SK-N-SH (cell line): ENCODE data around the gene LEKR1. TPM values are rescaled to one million over a fixed set of nuclear protein-coding genes. Genes with fewer than 3 reads are reported as not detected.
"Not testable (repeated sequence)": the region's sequence is repeated elsewhere in the genome, so short reads cannot be mapped to it uniquely, and the experiment has no call there.

Experiments
- CTCF ChIA-PET: fragments of 300-600, 350-600 bp; formaldehyde crosslinking; extraction: SDS; loops from one replicate; lab custom pipeline; 2021; lab: Yijun Ruan, JAX
- POLR2A ChIA-PET: fragments of 350-600 bp; sonication (Branson Sonifier 250); formaldehyde crosslinking; extraction: SDS; loops from one replicate; lab custom pipeline; 2020; ENCODE audit warnings: antibody characterized with exemption, inconsistent platforms; lab: Yijun Ruan, JAX
- DNase-seq: peaks from one replicate; pipeline ENCODE4 v3.0.0; 2012
- H2AFZ ChIP-seq: fragments of 200-600 bp; sonication (generic); 2 replicates; pipeline ENCODE4 v1.8.1; 2016; ENCODE audit warnings: antibody characterized with exemption, mild to moderate bottlenecking, low read depth
- H3F3A ChIP-seq: fragments of 200-600 bp; sonication (generic); replicated peaks from 2 replicates; pipeline ENCODE3; 2016; ENCODE audit warnings: antibody characterized with exemption, mild to moderate bottlenecking; ENCODE audit not compliant: insufficient read depth
- H3K27ac ChIP-seq, 2 experiments: fragments of 200-500 bp in 1 of 2; fragments of 200-600 bp in 1 of 2; sonication (Bioruptor generic) in 1 of 2; sonication (generic), shearing (Covaris generic) in 1 of 2; 2 replicates each; pipeline versions ENCODE4 v1.5.1 to v1.6.1; 2014 to 2016; ENCODE audit warnings: low read depth in 2 of 2, inconsistent platforms in 1 of 2, low read length in 1 of 2, mild to moderate bottlenecking in 1 of 2, mixed read lengths in 1 of 2
- H3K27me3 ChIP-seq: fragments of 200-600 bp; sonication (generic), shearing (Covaris generic); 2 replicates; pipeline ENCODE4 v1.6.1; 2016; ENCODE audit warnings: mixed run types; ENCODE audit not compliant: insufficient read depth
- H3K36me3 ChIP-seq, 2 experiments: fragments of 200-500 bp in 1 of 2; fragments of 200-600 bp in 1 of 2; sonication (Bioruptor generic) in 1 of 2; sonication (generic) in 1 of 2; replicated peaks in 1 of 2; 2 replicates each; pipeline versions ENCODE3 to v1.5.1; 2014 to 2016; ENCODE audit warnings: low read length in 1 of 2, mild to moderate bottlenecking in 1 of 2; ENCODE audit not compliant: insufficient read depth in 2 of 2, control insufficient read depth in 1 of 2
- H3K4me1 ChIP-seq, 2 experiments: fragments of 200-500 bp in 1 of 2; fragments of 200-600 bp in 1 of 2; sonication (Bioruptor generic) in 1 of 2; sonication (generic), shearing (Covaris generic) in 1 of 2; 2 replicates each; pipeline versions ENCODE4 v1.5.1 to v1.6.1; 2014 to 2016; ENCODE audit warnings: low read depth in 1 of 2, low read length in 1 of 2, mixed run types in 1 of 2; ENCODE audit not compliant: insufficient read depth in 2 of 2, control insufficient read depth in 1 of 2
- H3K4me2 ChIP-seq: fragments of 200-600 bp; sonication (generic), shearing (Covaris generic); 2 replicates; pipeline ENCODE4 v1.6.1; 2017; ENCODE audit warnings: mixed run types
- H3K4me3 ChIP-seq, 2 experiments: fragments of 200-500 bp in 1 of 2; fragments of 200-600 bp in 1 of 2; sonication (Bioruptor generic) in 1 of 2; sonication (generic), shearing (Covaris generic) in 1 of 2; 2 replicates each; pipeline versions ENCODE4 v1.5.1 to v1.8.1; 2014 to 2016; ENCODE audit warnings: low read depth in 2 of 2, inconsistent platforms in 1 of 2, low read length in 1 of 2, mild to moderate bottlenecking in 1 of 2, mixed read lengths in 1 of 2, moderate library complexity in 1 of 2
- H3K79me2 ChIP-seq: fragments of 200-600 bp; sonication (generic); 2 replicates; pipeline ENCODE4 v1.8.1; 2017; ENCODE audit warnings: mild to moderate bottlenecking; ENCODE audit not compliant: insufficient read depth
- H3K9ac ChIP-seq: fragments of 200-600 bp; sonication (generic); 2 replicates; pipeline ENCODE4 v1.6.1; 2017; ENCODE audit warnings: mixed run types
- H3K9me2 ChIP-seq: fragments of 200-600 bp; sonication (generic); 2 replicates; pipeline ENCODE4 v1.6.1; 2017; ENCODE audit warnings: mixed run types
- H3K9me3 ChIP-seq: fragments of 200-600 bp; sonication (generic); 2 replicates; pipeline ENCODE4 v1.6.1; 2017; ENCODE audit warnings: mixed run types, mild to moderate bottlenecking, moderate library complexity
- H4K20me1 ChIP-seq: fragments of 200-600 bp; sonication (generic); 2 replicates; pipeline ENCODE4 v1.6.1; 2017; ENCODE audit warnings: mild to moderate bottlenecking, mixed run types; ENCODE audit not compliant: insufficient read depth
- CHD2 ChIP-seq: fragments of 150-350 bp; IDR thresholded peaks from 2 replicates; pipeline ENCODE4 v1.6.1; 2018; ENCODE audit warnings: low read length; ENCODE audit not compliant: partially characterized antibody
- EP300 ChIP-seq, 2 experiments: IDR thresholded peaks; 2 replicates each; pipeline versions ENCODE4 v1.4.0 to v1.6.1; 2012; ENCODE audit warnings: borderline replicate concordance in 1 of 2, low read depth in 1 of 2, low read length in 1 of 2
- EZH2phosphoT487 ChIP-seq: fragments of 200-600 bp; sonication (generic); IDR thresholded peaks from 2 replicates; pipeline ENCODE4 v1.6.1; 2017; ENCODE audit warnings: low read depth, mixed run types, mild to moderate bottlenecking, antibody characterized with exemption, moderate library complexity, borderline replicate concordance
- FOSL2 ChIP-seq: IDR thresholded peaks from 2 replicates; pipeline ENCODE4 v1.4.0; 2012; ENCODE audit warnings: low read depth, mild to moderate bottlenecking, moderate library complexity, borderline replicate concordance
- GABPA ChIP-seq: IDR thresholded peaks from 2 replicates; pipeline ENCODE4 v1.4.0; 2012; ENCODE audit warnings: low read depth, mild to moderate bottlenecking
- JUND ChIP-seq: IDR thresholded peaks from 2 replicates; pipeline ENCODE4 v1.4.0; 2012
- RCOR1 ChIP-seq: fragments of 150-350 bp; IDR thresholded peaks from 2 replicates; pipeline ENCODE4 v1.6.1; 2017; ENCODE audit warnings: antibody characterized with exemption, low read length
- RFX5 ChIP-seq: IDR thresholded peaks from 2 replicates; pipeline ENCODE4 v1.6.1; 2012; ENCODE audit warnings: mild to moderate bottlenecking, improper control_type of control experiment, low read length
- SIN3A ChIP-seq: IDR thresholded peaks from 2 replicates; pipeline ENCODE4 v1.6.1; 2012; ENCODE audit warnings: low read depth, mild to moderate bottlenecking, low read length, moderate library complexity, borderline replicate concordance
- TEAD4 ChIP-seq: IDR thresholded peaks from 2 replicates; pipeline ENCODE4 v1.4.0; 2012; ENCODE audit warnings: mild to moderate bottlenecking, borderline replicate concordance; ENCODE audit not compliant: insufficient read depth
- YY1 ChIP-seq: IDR thresholded peaks from 2 replicates; pipeline ENCODE4 v1.4.0; 2012; ENCODE audit warnings: low read depth, mild to moderate bottlenecking
- WGBS: methylation state at CpG from one replicate; pipeline ENCODE4 v1.1.6; 2017; ENCODE audit warnings: low lambda C conversion rate; 5-methylcytosine and 5-hydroxymethylcytosine counted together
- polyA plus RNA-seq, 3 experiments: library from polyadenylated mRNA; depleted of rRNA; stranded (reverse); fragments of >200 nt; gene quantifications; 2 replicates each; pipeline ENCODE4 v1.2.3, GENCODE V29; 2012
- TF ChIP-seq, protein P1 (sequence below): fragments of 150-350 bp; IDR thresholded peaks from 2 replicates; pipeline ENCODE4 v1.6.1; 2017; ENCODE audit warnings: antibody characterized with exemption, low read length, low read depth, borderline replicate concordance
- TF ChIP-seq, protein P2 (sequence below): IDR thresholded peaks from 2 replicates; pipeline ENCODE4 v1.4.0; 2012; ENCODE audit warnings: low read depth, borderline replicate concordance

The LEKR1 gene
- polyA plus RNA-seq, 1 of the 3 experiments (the other 2 are of a cell fraction), result 0.30 TPM

DNA sequence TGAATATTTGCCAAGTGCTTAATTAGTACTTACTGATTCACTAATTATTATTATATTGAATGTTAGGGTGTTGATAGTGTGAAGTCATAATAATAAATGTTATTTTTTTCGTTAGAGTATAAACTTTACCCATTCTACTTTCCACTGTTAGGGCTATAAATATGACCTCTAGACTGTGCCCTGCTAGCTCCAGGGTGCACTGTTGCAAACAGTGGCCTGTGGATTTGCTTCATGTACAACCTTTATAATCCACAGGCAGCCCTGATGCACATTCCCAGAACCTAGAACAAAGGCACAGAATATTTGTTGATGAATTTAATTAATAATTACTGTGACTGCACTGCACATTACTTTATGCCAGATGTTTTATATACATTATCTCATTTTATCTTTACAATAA is 28.8 kb upstream of the LEKR1 start:
- Histone ChIP-seq H3K9me3 (no peaks in the 10 kb centered on the region), H2AFZ (no peak overlapping the region), H3K9me2 (no peaks in the 10 kb centered on the region), H3K79me2 (no peaks in the 10 kb centered on the region), H3K9ac (no peak overlapping the region), H3K36me3 (no peaks in the 10 kb centered on the region), H3K4me3 (no peak overlapping the region), H3K4me2 (no peak overlapping the region), H3K27me3 (no peaks in the 10 kb centered on the region), H4K20me1 (no peaks in the 10 kb centered on the region), H3F3A (peaks cover under 1% of the 10 kb centered on the region), H3K4me1 (peaks cover 0 to 11% of the 10 kb centered on the region in 2 experiments; a peak in 2 of 4 replicates), H3K27ac (peak overlapping the region in 1 of 2 experiments; percentile 39; a peak in 2 of 4 replicates)
- WGBS, result 51% methylated on average over 1 of the region's 1 CpG
- no peak for DNase-seq
- TF ChIP-seq EZH2phosphoT487 (no peak), FOSL2 (no peak), YY1 (no peak), GABPA (no peak)
- ChIA-PET POLR2A (no interaction called here), CTCF (no interaction called here)

DNA sequence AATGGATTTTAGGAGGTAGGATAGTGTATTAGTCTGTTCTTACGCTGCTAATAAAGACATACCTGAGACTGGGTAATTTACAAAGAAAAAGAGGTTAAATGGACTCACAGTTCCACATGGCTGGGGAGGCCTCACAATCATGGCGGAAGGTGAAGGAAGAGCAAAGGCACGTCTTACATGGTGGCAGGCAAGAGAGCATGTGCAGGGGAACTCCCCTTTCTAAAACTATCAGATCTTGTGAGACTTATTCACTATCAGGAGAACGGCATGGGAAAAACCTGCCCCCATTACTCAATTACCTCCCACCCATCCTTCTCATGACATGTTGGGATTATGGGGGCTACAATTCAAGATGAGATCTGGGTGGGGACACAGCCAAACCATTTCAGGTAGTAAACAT is 25.9 kb upstream of the LEKR1 start:
- H3K9me2 ChIP-seq, H3K79me2 ChIP-seq, POLR2A ChIA-PET, H3K9me3 ChIP-seq, H3K36me3 ChIP-seq, H3F3A ChIP-seq, H3K27ac ChIP-seq, H3K4me1 ChIP-seq, H3K27me3 ChIP-seq, H2AFZ ChIP-seq, H3K4me3 ChIP-seq, H4K20me1 ChIP-seq, CTCF ChIA-PET, H3K9ac ChIP-seq, DNase-seq, H3K4me2 ChIP-seq: not testable (repeated sequence)
- 91% methylated on average over 4 of the region's 4 CpGs for WGBS

DNA sequence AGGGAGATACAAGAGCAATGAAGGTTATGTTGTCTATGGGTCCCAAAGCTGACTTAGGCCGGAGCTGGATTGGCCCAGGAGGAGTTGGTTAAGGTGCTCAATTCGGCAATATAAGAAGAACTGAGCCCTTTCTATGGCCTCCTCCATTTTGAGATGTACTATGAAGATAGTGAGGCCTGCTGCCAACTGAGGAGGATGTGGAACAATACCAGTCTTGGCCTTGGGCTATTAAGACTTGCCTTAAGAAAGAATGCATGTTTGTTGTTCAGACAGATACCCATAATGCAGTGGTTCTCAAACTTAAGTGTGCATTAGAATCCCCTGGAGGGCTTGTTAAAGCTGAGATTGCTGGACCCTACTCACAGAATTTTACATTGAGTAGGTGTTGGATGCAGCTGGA is 24.4 kb upstream of the LEKR1 start:
- WGBS, result 95% methylated on average over 2 of the region's 2 CpGs
- no peak for DNase-seq
- CTCF ChIA-PET, result no interaction called here

DNA sequence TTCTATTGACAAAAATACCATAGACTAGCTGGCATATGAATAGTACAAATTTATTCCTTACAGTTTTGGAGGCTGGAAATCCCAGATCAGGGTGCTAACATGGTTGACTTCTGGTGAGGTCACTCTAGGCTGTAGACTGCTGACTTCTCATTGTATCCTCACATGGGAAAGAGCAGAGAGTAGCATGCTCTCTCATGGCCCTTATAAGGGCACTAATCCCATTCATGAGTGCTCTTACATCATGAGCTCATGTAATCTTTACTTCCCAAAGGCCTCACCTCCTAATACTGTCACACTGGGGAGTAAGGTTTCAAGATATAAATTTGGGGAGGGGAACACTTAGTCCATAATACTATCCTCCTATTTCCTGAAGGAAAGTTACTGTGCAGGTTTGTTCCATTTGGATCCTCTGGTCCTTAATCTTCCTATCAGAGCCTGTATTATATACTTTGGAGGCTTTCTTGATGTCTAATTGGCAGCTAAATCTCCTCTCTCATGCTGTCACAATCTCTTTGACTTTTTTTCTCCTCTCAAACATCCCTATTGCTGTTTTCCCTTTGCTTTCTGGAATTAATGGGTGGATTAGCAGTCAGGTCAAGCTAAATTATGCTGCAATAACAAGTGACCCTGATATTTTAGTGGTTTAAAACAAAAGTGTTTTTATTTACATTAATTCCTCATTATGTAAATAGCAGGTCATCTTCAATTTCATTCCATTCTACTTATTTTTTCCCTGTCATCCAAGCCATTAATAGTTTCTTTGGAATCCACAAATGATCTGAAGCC is 23.1 kb upstream of the LEKR1 start:
- H3K27me3 ChIP-seq, result no peaks in the 10 kb centered on the region
- no peak for DNase-seq
- H3K27ac ChIP-seq, result no peak overlapping the region
- no peaks in the 10 kb centered on the region for H3K9me2 ChIP-seq
- no peaks in the 10 kb centered on the region for H4K20me1 ChIP-seq
- POLR2A ChIA-PET, result no interaction called here
- H3K4me3 ChIP-seq, result no peak overlapping the region
- no peak overlapping the region for H3K4me2 ChIP-seq
- H2AFZ ChIP-seq, result no peak overlapping the region
- no peaks in the 10 kb centered on the region for H3K36me3 ChIP-seq
- no peaks in the 10 kb centered on the region for H3K9me3 ChIP-seq
- CTCF ChIA-PET, result no interaction called here
- no peaks in the 10 kb centered on the region for H3K79me2 ChIP-seq
- no peaks in the 10 kb centered on the region for H3F3A ChIP-seq
- peaks cover 0 to 4% of the 10 kb centered on the region in 2 experiments; a peak in 1 of 4 replicates for H3K4me1 ChIP-seq
- no peak overlapping the region for H3K9ac ChIP-seq
- TF ChIP-seq CHD2 (no peak), TEAD4 (no peak), EP300 (IDR thresholded peaks at IDR 0.05; ENCODE audit: borderline replicate concordance in 1 of 2, low read depth in 1 of 2, low read length in 1 of 2) (no peak), SIN3A (no peak), YY1 (no peak), RCOR1 (no peak), JUND (no peak)
- TF ChIP-seq, protein P1, sequence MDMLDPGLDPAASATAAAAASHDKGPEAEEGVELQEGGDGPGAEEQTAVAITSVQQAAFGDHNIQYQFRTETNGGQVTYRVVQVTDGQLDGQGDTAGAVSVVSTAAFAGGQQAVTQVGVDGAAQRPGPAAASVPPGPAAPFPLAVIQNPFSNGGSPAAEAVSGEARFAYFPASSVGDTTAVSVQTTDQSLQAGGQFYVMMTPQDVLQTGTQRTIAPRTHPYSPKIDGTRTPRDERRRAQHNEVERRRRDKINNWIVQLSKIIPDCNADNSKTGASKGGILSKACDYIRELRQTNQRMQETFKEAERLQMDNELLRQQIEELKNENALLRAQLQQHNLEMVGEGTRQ, result no peak
- TF ChIP-seq, protein P2, sequence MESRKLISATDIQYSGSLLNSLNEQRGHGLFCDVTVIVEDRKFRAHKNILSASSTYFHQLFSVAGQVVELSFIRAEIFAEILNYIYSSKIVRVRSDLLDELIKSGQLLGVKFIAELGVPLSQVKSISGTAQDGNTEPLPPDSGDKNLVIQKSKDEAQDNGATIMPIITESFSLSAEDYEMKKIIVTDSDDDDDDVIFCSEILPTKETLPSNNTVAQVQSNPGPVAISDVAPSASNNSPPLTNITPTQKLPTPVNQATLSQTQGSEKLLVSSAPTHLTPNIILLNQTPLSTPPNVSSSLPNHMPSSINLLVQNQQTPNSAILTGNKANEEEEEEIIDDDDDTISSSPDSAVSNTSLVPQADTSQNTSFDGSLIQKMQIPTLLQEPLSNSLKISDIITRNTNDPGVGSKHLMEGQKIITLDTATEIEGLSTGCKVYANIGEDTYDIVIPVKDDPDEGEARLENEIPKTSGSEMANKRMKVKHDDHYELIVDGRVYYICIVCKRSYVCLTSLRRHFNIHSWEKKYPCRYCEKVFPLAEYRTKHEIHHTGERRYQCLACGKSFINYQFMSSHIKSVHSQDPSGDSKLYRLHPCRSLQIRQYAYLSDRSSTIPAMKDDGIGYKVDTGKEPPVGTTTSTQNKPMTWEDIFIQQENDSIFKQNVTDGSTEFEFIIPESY, result no peak

More for the DNA sequence above, 24.4 kb upstream of the LEKR1 start:
- Histone ChIP-seq H3F3A (no peaks in the 10 kb centered on the region), H3K9me2 (no peaks in the 10 kb centered on the region), H4K20me1 (no peaks in the 10 kb centered on the region), H3K36me3 (no peaks in the 10 kb centered on the region), H3K79me2 (no peaks in the 10 kb centered on the region), H3K27ac (no peak overlapping the region), H3K9me3 (no peaks in the 10 kb centered on the region), H3K27me3 (no peaks in the 10 kb centered on the region), H3K4me3 (no peak overlapping the region), H2AFZ (no peak overlapping the region), H3K4me2 (no peak overlapping the region), H3K9ac (no peak overlapping the region), H3K4me1 (peaks cover 0 to 4% of the 10 kb centered on the region in 2 experiments; a peak in 1 of 4 replicates)
- POLR2A ChIA-PET, result no interaction called here
- no peak for TF ChIP-seq RFX5
